ENCODE results near the gene SH3PXD2A.

Gene SH3PXD2A

DNA sequence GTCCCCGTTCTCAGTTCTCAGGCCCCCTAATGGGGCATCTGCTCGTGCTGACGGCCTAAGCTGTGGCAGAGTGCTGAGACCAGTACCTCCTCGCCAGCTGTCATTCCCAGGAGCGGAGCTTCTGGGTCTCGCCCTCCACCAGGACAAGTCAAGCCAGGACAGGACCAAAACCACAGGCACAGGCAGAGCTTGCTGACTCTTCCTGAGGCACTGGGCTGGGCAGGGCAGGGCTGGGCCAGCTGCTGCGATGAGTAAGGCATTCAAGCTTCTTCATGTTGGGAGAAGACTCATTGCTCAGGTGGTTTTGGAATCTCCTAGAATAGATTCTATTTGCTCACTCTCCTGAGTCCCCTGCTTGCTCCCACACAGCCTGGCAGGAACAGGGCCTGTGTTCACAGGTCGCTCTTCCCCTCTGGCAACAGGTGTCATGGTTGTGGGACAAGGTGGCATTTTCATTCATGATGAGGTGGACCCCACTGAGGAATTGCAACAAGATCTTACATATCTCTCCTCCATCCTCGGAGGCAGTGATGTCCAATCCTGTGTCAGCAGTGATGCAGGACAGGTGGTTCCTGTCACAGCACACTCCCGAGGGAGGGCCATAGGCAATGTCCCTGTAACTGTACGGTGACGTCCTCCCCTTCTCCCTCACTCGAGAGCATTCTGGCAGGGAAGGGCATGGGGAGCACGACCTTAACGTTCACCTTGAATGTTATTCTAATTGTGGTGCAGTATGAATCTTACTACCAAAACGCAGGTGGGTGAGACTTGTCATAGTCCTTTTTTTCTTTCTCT is 17.0 kb upstream of the SH3PXD2A start:
- DNase-seq, result no peak

DNA sequence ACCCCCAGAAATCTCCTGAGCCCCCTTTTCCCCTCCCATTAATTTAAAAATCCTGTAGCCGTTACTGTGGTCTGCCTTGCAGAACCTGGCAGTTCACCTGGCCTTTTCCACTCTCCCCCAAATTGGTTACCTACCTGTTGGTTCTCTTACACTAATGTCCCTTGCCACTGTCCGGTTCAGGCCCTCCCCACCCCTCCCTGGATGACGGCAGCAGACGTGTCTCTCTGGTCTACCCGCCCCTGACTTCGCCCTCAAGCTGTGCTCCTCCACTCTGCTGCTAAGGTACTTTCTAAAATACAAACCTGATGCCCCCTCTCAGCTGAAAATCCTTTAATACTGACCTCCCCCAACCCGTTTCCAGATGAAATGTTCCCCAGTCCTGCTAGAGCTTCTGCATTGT is 15.6 kb upstream of the SH3PXD2A start:
- no peak for DNase-seq

DNA sequence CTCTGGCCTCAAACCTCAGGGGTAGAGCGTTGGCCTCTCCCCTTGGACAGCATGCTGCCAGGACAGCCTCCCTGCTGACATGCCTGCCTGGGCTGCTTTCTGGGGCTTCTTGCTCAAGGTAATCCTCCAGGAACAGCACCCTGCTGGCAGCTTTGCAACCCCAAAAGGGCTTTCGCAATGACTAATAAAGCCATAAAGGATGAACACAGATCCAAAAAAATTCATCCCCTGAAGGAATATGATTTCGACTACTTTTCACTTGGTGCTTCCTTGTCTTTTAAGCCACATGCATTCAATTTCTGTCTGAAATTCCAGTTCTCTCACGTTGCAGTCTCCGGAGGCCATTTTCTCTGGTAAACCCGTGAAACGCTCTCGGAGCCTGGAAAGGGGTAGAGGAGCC is 15.1 kb upstream of the SH3PXD2A start:
- no peak for DNase-seq

DNA sequence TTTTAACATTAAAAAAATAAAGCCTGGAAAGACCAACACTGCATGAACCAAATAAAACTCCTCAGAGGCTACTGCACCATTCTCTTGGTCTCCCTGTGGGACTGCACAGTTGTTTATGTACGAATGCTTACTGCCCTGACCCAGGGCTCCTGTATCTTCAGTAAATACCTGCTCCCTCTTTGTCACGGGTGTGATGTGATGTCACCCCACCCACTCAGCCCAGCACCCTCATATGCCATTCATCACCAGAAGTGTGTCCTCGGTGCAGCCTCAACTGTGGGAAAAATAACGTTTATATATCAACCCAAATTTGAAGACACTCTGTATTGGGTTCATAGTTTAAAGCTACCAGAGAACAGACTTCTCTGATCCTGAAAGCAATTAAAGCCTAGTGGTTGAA is 14.0 kb upstream of the SH3PXD2A start:
- DNase-seq, result no peak

DNA sequence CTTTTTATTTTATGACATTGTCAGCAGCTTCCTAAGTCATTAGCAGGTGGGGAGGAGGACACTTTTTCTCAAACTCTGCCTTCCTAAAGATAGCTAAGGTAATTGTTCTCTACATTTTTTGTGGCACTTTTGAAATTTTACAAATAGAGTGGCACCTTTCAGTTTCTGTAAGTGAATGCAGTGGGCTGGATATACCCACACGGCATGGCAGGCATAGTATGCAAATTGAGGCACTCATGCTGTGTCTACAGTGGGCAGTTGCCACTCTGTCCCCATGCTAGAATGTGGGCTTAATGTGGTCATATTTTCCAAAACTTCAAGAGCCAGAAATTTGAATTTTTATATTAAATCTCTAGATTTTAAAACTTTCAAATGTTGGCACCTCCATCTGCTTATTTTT is 12.8 kb upstream of the SH3PXD2A start:
- DNase-seq, result no peak

DNA sequence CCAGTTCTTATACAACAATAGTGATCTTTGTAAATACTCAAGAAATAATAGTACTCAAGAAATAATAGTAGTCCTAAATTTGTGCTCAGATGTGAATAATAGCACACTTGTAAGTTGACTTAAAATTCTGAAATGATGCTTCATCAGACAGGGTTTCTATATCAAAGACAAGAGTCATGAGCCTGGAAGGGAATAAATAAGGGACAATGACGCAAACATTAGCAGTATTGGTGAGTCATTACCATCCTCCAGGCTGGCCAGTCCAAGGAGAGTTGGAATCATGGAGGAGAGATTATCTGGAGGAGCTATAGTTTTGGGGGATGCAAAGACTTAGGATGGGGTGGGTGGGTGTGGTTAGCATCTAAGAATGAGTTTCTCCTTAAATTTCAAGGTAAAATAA is 6.1 kb upstream of the SH3PXD2A start:
- no peak for DNase-seq

DNA sequence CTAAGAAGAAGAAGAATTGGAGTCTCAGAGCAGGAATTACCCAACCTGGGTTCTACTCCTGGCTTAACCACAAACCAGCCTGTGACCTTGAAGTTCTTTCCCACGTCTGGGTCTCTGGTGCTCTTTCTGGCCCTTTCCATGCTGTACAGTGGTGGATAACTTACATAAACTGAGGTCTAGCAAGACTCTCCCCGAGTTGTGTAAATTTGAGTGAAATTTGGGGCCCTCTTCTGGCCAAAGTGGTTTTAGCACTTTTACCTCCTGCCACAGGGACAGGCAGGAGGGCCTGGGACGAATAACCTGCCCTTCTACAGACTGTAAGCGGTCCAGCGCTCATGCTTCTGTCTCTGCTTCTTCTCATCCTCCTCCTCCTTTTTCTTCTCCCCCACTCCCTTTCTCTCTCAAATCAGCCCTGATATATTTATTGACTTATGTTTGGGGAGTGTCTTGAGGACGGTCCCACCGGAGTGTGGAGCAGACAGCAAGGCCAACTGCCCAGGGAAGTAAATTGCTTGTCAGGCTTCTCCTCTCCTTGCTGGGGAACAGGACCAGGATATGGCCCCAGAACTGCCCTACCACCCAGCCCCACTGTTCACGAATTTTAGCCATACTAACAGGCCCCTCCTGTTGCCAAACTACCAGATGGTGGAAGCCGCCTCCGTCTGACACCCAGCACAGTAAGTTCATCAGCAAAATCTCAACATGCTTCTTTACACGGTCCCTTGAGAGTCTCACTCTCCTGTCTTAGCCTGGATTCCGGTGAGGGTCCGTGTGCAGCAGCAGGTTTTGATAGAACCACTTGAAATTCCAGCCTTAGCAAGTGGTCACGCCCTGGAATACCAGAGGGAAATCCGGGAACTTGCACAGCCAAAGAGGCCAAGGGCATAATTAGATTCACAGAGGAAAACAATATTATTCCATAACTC is 4.0 kb upstream of the SH3PXD2A start:
- peak; percentile 38 for DNase-seq

DNA sequence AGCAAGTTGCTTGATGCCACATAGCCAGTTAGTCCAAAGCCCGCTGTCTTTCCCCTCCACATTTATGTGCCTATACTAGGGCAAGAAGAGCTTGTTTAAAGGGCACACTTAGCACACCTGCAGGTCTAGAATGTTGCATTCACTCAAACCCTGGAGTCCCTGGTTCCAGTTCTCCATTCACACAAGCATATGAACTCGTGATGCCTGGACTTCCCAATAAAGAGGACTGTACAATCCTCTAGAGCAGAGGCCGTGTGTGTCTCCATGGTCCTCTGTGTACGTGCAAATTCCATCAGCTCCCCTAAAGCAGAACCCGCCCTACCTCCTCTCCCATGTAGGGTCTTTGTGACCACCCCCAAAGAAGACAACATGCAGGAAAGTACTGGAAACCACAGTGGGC is 3.0 kb upstream of the SH3PXD2A start:
- DNase-seq, result no peak

DNA sequence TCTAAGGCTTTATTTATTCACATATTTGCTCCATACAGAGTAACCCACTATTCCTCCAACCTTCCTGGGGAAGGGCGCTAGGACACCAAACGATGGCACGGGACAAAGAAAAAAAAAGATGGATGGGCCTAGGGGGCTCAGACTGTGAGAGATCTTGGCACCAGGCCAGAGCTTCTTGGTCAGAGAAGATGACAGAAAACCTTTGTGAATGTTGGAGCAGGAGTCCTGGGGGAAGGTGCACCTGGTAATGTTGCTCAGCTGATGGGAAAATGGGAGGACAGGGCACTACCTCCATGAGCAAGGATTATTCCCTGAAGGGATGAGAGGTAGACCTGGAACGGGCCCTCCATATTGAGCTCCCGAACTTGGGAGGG is 1.4 kb upstream of the SH3PXD2A start:
- no peak for DNase-seq

DNA sequence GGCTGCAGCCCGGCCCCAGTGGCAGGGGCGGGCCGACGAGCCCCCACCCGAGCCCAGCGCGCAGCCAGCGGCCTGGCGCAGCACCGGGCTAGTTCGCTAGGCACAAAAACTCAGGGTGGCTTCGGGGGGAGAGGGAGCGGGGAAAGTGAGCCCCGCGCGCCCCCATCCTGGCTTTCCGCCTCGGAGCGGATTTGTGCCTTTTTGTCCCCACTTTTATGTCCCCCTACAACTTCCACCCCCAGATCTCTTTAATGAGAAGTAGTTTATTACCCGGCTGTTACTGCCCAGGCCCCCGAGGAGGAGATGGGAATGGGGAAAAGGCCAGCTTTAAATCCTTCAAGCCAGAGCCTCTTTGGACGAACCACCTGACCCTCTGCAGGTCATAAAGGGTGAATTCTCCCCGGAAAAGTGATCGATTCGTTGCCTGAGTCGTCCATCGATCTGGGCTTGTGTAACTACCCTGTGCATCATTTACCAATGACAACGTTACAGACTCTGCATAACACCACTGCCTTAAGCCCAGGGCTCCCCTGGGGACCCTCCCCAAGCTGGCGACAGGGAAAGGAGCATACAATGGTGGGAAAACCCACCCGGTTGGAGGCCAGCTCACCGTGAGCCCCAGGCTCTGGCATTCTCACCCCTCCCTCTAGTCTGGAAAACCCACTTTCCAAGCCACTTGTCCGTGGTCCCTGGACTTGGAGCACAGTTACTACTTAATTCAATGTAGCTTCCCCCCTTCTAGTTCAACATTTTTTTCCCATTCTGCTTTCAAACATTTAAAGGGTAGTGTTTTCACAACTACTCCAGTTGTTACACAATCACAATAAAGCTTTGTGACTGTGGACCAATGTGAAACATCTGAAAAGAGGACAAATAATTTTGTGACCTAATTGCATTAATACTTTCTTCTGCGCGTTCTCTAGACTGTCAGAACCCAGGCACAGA is 748 bp upstream of the SH3PXD2A start:
- DNase-seq, result no peak

DNA sequence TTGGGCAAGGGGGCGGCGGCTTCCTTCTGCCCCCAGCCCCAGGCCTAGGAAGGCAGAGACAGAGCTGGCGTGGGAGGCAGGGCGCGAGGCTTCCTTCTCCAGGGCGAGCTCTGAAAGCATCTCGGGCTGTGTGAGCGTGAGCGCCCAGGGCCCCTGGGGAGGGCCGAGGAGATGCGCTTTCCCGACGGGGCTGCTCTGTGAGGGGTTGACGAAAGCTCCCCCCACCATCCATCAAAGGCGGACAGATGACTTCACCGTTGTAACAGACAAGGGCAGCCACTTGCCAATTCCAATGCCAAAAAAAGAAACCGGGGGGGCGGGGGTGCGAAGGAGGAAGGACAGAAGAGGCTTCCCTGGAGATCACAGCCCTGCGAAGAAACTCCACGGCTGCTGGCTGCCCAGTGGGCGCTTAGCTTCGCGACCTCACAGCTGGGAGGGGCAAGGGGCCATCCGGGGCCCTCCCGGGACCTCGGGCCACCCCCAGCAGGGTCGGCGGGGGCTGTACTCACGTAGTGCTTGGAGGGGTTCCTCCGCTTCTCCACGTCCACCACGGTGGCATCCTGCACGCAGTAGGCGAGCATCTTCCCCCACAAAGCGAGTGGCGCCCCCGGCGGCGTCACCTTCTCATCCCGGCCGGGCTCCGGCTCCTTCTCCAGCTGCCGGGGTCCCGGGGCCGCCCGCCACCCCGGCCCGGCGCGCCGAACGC is 537 bp downstream of the SH3PXD2A start:
- DNase-seq, result peak; percentile 14

DNA sequence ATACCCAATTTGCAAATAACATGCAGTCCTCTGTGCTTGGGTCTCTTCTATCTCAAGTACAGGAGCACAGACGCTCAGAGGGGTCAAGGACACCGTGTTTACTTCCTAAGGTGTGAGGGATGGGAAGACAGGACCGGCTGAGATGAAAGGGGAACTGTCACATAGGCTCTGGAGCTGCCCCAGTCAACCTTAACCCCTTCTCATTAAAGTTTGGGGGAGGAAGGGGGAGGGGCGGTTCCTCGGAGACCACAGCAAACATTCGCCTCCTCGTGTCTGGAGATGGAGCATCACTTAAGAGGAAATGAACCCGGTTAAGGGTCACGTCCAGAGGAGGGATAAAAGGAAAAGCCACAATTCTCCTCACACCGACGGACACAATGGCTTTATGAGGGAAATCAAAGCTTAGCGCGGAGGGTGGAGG is 1.1 kb downstream of the SH3PXD2A start:
- DNase-seq, result no peak

DNA sequence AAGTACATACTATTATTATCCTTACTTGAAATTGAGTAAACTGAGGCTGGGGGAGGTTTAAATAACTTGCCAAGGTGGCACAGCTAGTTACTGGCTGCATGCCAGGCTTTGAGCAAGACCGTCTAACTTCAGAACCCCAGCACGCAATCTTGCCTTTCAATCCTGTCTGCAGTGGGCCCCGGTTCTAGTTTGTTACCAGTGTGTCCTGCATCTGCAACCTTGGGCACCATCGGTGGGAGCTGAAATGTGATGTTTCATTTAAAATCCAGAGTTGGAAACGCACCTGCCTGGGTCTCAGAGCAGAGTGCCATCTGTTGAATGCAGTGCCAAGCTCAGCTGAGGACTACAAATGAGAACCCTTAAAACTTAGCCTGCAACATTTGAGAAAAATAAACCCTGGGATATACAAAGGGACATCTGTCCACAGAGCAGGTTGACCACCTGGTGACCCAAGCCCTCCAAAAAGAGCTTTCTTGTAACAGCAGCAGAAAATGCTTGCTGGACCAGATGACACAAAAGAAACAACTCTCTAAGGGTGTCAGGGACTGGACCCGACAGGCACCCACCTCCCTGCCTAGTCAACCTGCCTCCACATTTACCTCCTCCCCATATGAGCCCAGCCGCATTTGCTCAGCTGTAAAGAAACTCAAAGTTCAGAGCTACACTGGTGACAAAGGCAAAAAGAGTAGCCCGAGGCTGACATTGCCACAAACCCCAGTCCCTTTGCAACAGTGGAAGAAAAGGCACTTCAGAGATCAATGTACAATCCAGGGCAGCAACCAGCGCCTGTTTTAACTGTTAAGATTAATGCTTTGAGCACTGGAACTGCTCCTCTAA is 1.7 kb downstream of the SH3PXD2A start:
- DNase-seq, result no peak

DNA sequence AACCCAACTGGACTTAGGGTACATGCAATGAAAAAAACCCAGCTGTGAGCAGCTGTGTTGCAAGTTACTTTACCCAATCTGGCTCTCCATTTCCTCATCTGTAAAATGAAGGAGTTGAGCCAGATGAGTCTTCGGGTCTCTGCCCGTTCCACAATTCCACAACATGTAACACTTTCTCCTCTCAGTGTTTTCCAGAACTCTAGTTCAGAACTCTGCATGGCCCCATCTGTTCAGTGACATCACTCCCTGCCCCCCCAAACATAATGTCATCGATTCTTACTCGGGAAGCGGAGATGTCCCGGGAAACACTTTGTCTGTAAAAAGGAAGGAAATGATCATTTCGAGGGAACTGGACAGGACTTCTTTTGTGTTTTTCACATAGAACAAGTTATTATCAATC is 2.5 kb downstream of the SH3PXD2A start:
- DNase-seq, result no peak

DNA sequence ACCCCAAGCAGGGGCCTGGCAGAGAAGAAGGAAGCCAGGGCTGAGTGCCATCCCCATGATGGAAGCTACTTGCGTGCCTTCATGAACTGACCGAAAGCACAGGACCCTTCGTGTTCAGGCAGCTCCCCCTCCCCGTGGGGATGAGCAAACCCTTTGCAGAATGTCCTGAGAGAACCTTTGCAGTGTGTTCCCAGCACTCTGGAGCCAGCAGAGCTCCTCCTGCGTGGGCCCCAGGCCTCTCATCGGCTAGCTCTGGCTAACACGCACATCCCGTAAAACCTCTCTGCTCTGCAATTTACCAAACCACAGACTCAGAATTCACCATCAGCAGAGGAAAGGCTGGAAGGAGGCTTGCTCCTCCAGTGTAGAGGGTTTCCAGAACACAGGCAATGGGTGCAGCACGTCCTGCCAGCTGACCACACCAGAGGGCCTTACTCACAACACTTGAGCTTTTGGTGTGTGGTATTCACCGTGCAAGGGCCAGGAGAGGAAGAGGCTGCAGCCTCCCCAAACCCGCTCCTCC is 3.1 kb downstream of the SH3PXD2A start:
- no peak for DNase-seq

DNA sequence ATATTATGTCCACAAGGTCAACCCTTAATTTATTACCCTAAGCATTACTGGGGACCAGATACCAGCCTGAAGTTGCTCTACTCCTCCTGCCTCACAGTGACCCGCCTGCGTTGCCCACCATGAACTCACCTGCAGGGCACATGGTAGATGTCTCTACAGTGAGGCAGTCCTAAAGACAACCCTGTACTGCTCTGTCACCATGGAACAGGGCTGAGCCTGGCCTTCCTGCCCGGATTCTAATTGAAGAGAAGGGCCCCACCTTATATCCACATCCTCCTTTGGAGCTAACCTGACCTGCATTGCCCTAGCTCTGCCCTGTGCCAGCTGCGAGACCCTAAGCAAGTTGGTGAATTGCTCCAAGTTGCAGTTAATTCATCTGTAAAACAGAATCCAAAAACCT is 4.1 kb downstream of the SH3PXD2A start:
- DNase-seq, result no peak

DNA sequence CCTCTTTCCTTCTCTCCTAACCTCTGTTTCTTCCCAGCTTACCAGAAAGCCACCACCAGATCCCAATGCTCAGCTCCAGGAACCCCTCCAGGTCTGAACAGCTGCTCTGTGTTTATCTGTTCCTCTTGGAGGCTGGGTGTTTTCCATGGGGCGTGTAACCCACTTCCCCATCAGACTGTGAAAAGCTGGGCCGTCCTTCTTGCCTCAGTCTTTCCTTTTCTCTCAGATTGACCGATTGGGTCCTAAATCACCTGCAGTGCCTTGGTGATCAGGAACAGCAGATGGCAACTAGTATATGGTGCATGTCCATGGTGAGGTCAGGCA is 4.8 kb downstream of the SH3PXD2A start:
- no peak for DNase-seq

DNA sequence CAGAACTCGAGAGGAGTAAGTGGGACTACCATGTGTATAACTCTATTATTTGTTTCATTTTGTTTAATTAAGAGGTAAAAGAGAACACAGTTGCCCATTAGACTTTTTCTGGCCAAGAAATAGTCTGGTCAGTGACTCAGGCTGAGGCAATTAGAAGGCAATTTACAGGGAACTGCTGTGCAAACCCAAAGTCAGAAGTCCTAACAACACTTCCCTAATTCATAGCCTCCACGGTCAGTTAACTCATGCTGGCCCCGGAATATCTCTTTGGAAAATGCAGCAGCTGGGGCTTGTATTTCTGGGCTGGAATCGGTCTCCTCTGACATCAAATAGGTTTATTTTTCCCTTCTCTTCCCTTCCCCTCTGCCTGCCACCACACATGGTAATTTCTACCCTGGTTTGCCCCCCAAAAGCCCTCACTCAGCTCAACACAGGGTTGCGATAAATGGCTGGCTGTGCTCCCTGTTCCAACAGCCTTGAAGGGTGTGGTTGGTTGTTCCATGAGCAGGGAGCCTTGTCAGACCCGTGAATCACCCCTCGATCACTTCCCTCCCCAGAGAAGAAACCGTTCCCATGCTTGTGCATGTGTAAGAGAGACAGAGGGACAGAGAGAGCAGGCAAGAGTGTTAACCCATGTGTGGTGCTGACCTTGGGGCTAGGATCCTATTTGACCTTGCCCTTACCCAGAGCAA is 5.3 kb downstream of the SH3PXD2A start:
- DNase-seq, result no peak

DNA sequence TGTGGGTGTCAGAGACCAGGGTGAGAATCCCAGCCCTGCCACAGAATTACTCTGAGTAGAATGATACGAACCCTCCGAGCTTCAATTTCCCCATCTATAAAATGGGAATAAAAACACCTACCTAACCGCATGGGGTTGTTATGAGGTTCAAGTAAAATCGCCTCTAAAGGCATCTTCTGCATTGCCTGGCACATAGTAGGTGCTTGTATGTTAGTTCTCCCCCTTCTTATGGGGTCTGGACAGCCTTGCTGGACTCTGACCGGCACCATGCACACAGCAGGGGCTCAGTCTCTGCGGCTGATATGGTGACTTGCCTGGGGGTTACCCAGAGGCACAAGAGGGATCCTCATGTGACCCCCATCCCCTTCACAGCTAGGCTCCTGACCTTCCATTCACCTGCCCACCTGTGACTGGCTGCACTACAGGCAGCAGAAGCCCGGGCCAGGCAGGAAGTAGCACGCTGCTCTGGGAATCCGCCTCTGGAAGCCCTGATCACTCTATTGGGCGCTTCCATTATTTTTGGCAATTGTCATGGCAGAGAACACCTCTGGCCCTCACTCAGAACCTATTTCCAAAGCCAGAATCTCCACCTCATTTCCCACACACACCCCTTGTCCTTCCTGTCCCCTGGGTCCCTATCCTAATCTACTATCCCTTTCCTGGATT is 6.0 kb downstream of the SH3PXD2A start:
- no peak for DNase-seq

DNA sequence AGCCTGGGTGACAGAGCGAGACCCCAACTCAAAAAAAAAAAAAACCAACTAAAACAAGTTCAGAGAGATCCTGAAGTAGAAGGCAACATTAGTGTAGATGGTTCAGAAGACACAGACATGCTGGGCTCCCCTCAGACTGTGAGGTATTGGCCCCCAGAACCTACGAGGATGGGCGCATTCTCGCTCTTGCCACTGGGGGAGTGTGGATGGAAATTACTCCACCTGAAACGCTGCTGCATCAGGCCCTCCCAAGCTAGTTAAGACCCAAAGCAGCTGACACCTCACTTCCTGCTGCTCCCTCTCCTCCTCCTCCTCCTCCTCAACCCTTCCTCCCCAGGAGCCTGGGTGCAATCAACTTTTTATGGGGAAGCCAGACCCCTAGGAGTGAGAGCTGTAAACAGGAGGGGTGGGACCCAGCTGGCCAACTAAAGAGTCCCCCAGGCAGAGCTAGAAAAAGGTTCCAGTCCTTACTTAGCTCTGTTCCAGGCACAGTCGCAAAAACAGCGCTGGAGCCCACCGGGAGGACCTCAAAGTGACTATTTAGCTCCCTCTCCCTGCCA is 7.4 kb downstream of the SH3PXD2A start:
- DNase-seq, result peak; percentile 16
